Panc1 (cell line): ENCODE results near the gene TWIST2. TPM values are rescaled to one million over a fixed set of nuclear protein-coding genes. Genes with fewer than 3 reads are reported as not detected.
A peak's percentile ranks its signal among the peaks of the same experiment; 100 is the strongest.

ENCODE experiments used
- ATAC-seq: fragments of 200-7000 bp; cut with Tn5 transposase; 2 replicates; pipeline ENCODE4 v1.9.1; 2020; ENCODE audit warnings: mild to moderate bottlenecking, moderate library complexity
- BruUV-seq: library from RNA; stranded (reverse); fragments of 400-500 nt; replicated peaks from 2 replicates; lab custom pipeline; 2021; lab: Mats Ljungman, UMichigan
- CTCF ChIA-PET: fragments of 300-600 bp; sonication (Branson Sonifier 250); formaldehyde crosslinking; loops from one replicate; lab custom pipeline; 2022; ENCODE audit warnings: antibody characterized with exemption; lab: Charles Lee
- POLR2A ChIA-PET: fragments of 300-600 bp; sonication (Branson Sonifier 250); formaldehyde crosslinking; loops from one replicate; lab custom pipeline; 2022; ENCODE audit warnings: antibody characterized with exemption; lab: Charles Lee
- DNase-seq: peaks from one replicate; pipeline ENCODE4 v3.0.0-alpha.2; 2010; ENCODE audit warnings: low read depth, low spot score
- H3K27ac ChIP-seq: 2 replicates; pipeline ENCODE4 v1.5.1; 2011; ENCODE audit warnings: mild to moderate bottlenecking, low read length, inconsistent platforms
- H3K27me3 ChIP-seq: fragments of 200-500 bp; sonication (Bioruptor generic); 2 replicates; pipeline ENCODE4 v1.6.0; 2014; ENCODE audit warnings: low read length, inconsistent platforms; ENCODE audit not compliant: control insufficient read depth, insufficient read depth
- H3K36me3 ChIP-seq: fragments of 200-500 bp; sonication (Bioruptor generic); 2 replicates; pipeline ENCODE4 v1.5.1; 2014; ENCODE audit warnings: inconsistent platforms, mild to moderate bottlenecking, low read length, moderate library complexity; ENCODE audit not compliant: control insufficient read depth, insufficient read depth
- H3K4me1 ChIP-seq: 2 replicates; pipeline ENCODE4 v1.5.1; 2011; ENCODE audit warnings: inconsistent platforms, mild to moderate bottlenecking, low read length, moderate library complexity; ENCODE audit not compliant: control insufficient read depth, insufficient read depth
- H3K4me3 ChIP-seq, 2 experiments: 2 replicates each; pipeline ENCODE4 v1.5.1; 2011 to 2012; ENCODE audit warnings: low read depth in 2 of 2, low read length in 2 of 2, mild to moderate bottlenecking in 2 of 2, inconsistent platforms in 1 of 2, moderate library complexity in 1 of 2
- H3K9me3 ChIP-seq: fragments of 200-500 bp; sonication (Bioruptor generic); 2 replicates; pipeline ENCODE4 v1.5.1; 2014; ENCODE audit warnings: low read depth, mild to moderate bottlenecking, inconsistent platforms, low read length, moderate library complexity; ENCODE audit not compliant: control insufficient read depth, insufficient read depth
- POLR2AphosphoS5 ChIP-seq: IDR thresholded peaks from 2 replicates; pipeline ENCODE4 v1.6.1; 2012; ENCODE audit warnings: mild to moderate bottlenecking, low read depth, low read length, moderate library complexity
- SIN3A ChIP-seq: IDR thresholded peaks from 2 replicates; pipeline ENCODE4 v1.6.1; 2012; ENCODE audit warnings: low read depth, mild to moderate bottlenecking, low read length, moderate library complexity, borderline replicate concordance; ENCODE audit not compliant: insufficient read depth
- TCF7L2 ChIP-seq: IDR thresholded peaks from 2 replicates; pipeline ENCODE4 v1.6.1; 2011; ENCODE audit warnings: mild to moderate bottlenecking, low read depth, low read length, inconsistent platforms
- in situ Hi-C: cut with HindIII; loops from 2 replicates; pipeline ENCODE4 v1.10.0; 2016; ENCODE audit warnings: low sequenced_read_pairs, low pct_unique_long_range_greater_than_20kb
- intact Hi-C: fragments of 100-400 bp; cut with micrococcal nuclease; formaldehyde crosslinking; loops from one replicate; pipeline ENCODE4 v1.10.0; 2022; ENCODE audit not compliant: unreplicated experiment
- total RNA-seq: library from RNA; stranded (reverse); gene quantifications from one replicate; pipeline ENCODE4 v1.2.1, GENCODE V29; 2021; ENCODE audit not compliant: unreplicated experiment
- TF ChIP-seq, protein P1 (sequence below), 2 experiments: IDR thresholded peaks; 2 replicates each; pipeline ENCODE4 v1.6.1; 2011 to 2012; ENCODE audit warnings: low read depth in 2 of 2, control low read depth in 1 of 2, low read length in 1 of 2, mild to moderate bottlenecking in 1 of 2, moderate library complexity in 1 of 2; ENCODE audit not compliant: insufficient read depth in 1 of 2
- TF ChIP-seq, protein P2 (sequence below): fragments of 450-650 bp; IDR thresholded peaks from 2 replicates; pipeline ENCODE4 v1.5.1; 2017; ENCODE audit warnings: mild to moderate bottlenecking

The TWIST2 gene
- total RNA-seq, 1 experiment from 2014 or later: 4.2 TPM

DNA sequence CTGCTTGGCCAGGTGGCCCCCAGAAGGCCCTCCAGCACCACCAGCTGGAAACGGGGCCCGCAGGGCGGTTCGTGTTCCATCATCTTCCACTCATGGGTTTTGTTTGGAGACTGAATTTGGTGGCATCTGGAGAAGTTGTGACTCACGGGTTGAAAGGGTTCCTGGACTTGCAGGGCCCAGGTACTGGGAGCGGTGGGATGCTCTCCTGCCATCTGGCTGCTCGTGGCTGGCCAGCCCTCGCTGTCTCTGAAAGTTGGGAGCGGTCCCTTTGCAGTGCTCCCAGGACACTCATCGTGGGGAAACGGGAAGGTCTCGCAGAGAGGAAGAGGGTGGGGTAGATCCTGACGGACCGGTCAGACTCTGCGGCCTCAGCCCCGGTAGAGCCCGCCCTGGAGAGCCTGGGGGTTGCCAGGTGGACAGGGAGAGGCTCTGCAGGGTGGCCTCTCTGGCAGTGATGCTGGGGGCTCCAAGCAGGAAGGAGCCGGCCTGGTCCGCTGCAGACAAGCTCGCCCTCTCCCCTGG is 47.5 kb downstream of the TWIST2 start:
- no peak for DNase-seq
- no peak overlapping the region for H3K27ac ChIP-seq
- in situ Hi-C loops: no loop called here
- ATAC-seq: no peak
- H3K36me3 ChIP-seq: no peaks in the 10 kb centered on the region
- no peaks in the 10 kb centered on the region for H3K9me3 ChIP-seq
- H3K4me3 ChIP-seq: no peak overlapping the region
- TF ChIP-seq SIN3A (no peak), TCF7L2 (no peak), POLR2AphosphoS5 (no peak)
- TF ChIP-seq, protein P1, sequence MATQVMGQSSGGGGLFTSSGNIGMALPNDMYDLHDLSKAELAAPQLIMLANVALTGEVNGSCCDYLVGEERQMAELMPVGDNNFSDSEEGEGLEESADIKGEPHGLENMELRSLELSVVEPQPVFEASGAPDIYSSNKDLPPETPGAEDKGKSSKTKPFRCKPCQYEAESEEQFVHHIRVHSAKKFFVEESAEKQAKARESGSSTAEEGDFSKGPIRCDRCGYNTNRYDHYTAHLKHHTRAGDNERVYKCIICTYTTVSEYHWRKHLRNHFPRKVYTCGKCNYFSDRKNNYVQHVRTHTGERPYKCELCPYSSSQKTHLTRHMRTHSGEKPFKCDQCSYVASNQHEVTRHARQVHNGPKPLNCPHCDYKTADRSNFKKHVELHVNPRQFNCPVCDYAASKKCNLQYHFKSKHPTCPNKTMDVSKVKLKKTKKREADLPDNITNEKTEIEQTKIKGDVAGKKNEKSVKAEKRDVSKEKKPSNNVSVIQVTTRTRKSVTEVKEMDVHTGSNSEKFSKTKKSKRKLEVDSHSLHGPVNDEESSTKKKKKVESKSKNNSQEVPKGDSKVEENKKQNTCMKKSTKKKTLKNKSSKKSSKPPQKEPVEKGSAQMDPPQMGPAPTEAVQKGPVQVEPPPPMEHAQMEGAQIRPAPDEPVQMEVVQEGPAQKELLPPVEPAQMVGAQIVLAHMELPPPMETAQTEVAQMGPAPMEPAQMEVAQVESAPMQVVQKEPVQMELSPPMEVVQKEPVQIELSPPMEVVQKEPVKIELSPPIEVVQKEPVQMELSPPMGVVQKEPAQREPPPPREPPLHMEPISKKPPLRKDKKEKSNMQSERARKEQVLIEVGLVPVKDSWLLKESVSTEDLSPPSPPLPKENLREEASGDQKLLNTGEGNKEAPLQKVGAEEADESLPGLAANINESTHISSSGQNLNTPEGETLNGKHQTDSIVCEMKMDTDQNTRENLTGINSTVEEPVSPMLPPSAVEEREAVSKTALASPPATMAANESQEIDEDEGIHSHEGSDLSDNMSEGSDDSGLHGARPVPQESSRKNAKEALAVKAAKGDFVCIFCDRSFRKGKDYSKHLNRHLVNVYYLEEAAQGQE (IDR thresholded peaks at IDR 0.05; ENCODE audit: insufficient read depth in 1 of 2, low read depth in 2 of 2, low read length in 1 of 2): no peak
- TF ChIP-seq, protein P2, sequence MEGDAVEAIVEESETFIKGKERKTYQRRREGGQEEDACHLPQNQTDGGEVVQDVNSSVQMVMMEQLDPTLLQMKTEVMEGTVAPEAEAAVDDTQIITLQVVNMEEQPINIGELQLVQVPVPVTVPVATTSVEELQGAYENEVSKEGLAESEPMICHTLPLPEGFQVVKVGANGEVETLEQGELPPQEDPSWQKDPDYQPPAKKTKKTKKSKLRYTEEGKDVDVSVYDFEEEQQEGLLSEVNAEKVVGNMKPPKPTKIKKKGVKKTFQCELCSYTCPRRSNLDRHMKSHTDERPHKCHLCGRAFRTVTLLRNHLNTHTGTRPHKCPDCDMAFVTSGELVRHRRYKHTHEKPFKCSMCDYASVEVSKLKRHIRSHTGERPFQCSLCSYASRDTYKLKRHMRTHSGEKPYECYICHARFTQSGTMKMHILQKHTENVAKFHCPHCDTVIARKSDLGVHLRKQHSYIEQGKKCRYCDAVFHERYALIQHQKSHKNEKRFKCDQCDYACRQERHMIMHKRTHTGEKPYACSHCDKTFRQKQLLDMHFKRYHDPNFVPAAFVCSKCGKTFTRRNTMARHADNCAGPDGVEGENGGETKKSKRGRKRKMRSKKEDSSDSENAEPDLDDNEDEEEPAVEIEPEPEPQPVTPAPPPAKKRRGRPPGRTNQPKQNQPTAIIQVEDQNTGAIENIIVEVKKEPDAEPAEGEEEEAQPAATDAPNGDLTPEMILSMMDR: no peak
- CTCF ChIA-PET: no interaction called here
- H3K27me3 ChIP-seq: no peaks in the 10 kb centered on the region
- POLR2A ChIA-PET: no interaction called here
- BruUV-seq: no TSS peak
- intact Hi-C loops: no loop called here
- peaks cover 3% of the 10 kb centered on the region; the same call in 1 of the 2 replicates for H3K4me1 ChIP-seq

DNA sequence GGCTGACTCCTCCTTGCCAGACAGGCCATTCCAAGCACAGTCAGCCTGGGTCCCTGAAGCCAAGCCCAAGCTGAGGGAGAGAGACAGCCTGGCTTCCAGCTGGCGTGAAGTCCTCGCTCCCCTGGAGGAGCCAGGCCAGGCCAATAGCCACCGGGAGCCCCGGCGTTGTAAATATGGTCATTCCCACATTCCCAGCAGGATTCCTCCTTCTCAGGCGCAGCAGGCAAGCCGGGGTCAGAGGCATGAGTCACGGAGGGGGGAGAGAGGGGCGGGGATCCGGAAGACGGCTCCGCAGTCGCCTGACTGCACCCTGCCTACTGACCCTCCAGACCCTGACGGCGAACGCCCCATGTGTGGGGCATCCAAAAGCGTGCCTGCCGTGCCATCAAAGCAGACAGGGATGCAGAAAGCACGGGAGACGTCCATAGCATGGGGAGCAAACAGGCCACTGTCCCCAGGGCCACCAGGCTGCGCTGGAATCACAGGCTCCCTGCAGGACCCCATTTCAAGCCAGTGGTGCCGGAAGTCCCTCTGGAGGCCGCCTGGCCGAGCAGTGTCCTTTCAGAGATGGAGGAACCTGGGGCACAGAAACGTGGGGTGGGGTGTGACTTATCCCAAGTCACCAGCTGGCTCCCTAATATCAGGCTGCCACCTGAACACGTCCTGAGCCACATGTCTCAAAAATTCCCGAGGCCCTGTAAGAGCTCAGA is 48.2 kb downstream of the TWIST2 start:
- Histone ChIP-seq H3K27me3 (no peaks in the 10 kb centered on the region), H3K27ac (no peak overlapping the region; the same call in 1 of the 2 replicates), H3K4me3 (no peak overlapping the region), H3K9me3 (no peaks in the 10 kb centered on the region), H3K4me1 (peaks cover 3% of the 10 kb centered on the region; the same call in 1 of the 2 replicates), H3K36me3 (no peaks in the 10 kb centered on the region)
- TF ChIP-seq TCF7L2 (no peak), POLR2AphosphoS5 (no peak), SIN3A (no peak)
- TF ChIP-seq, protein P2: no peak
- TF ChIP-seq, protein P1 (IDR thresholded peaks at IDR 0.05; ENCODE audit: insufficient read depth in 1 of 2, low read depth in 2 of 2, low read length in 1 of 2): no peak
- BruUV-seq: no TSS peak
- intact Hi-C loops: no loop called here
- CTCF ChIA-PET: no interaction called here
- DNase-seq (no peak), ATAC-seq (peak; percentile 33; the same call in 1 of the 2 replicates)
- in situ Hi-C loops: no loop called here
- POLR2A ChIA-PET: no interaction called here
